Measurements from ENCODE around the gene ADAMTS1.

ADAMTS1 gene

DNA sequence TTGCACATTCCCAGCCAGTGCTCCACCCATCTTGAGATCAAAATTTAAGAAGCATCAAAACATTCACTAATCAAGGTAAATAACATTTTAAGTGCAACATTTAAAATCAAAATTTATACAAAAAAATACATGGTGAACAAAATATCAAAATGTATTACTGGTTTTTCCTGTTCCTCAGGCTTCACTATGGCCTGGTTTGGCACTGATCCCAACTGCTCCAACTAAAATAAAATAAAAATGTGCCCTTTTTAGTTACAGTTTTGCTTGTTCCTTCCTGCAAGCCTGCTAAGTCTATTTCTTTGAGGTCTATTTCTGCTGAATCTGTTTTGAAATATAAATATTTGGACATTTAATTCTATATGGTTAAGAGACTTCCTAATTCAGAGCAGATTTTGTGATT lies 54.9 kb downstream of the ADAMTS1 start:
- Histone ChIP-seq H3K9ac (ENCODE audit: low read depth, low read length, poor library complexity, severe bottlenecking) (no peak overlapping the region), H2AFZ (ENCODE audit: low read length) (no peak overlapping the region), H3K79me2 (ENCODE audit: insufficient read depth, low read length) (no peaks in the 10 kb centered on the region), H3K9me3 (ENCODE audit: insufficient read depth, low read depth, low read length) (no peaks in the 10 kb centered on the region), H3K36me3 (ENCODE audit: insufficient read depth, low read length) (no peaks in the 10 kb centered on the region), H3F3A (ENCODE audit: low read depth) (no peaks in the 10 kb centered on the region), H3K9me2 (replicated peaks; ENCODE audit: low read depth, low read length) (no peaks in the 10 kb centered on the region), H3K4me3 (ENCODE audit: low read length, poor library complexity, severe bottlenecking) (no peak overlapping the region), H3K4me2 (ENCODE audit: low read depth, low read length, poor library complexity, severe bottlenecking) (no peak overlapping the region), H3K27me3 (ENCODE audit: insufficient read depth, low read length, poor library complexity, severe bottlenecking) (no peaks in the 10 kb centered on the region), H3K4me1 (ENCODE audit: insufficient read depth, low read length, poor library complexity, severe bottlenecking) (no peaks in the 10 kb centered on the region), H4K20me1 (ENCODE audit: insufficient read depth, low read length, poor library complexity, severe bottlenecking) (no peaks in the 10 kb centered on the region)
- no peak for TF ChIP-seq EZH2phosphoT487 (IDR thresholded peaks at IDR 0.05; ENCODE audit: borderline replicate concordance)
- TF ChIP-seq, protein P1, sequence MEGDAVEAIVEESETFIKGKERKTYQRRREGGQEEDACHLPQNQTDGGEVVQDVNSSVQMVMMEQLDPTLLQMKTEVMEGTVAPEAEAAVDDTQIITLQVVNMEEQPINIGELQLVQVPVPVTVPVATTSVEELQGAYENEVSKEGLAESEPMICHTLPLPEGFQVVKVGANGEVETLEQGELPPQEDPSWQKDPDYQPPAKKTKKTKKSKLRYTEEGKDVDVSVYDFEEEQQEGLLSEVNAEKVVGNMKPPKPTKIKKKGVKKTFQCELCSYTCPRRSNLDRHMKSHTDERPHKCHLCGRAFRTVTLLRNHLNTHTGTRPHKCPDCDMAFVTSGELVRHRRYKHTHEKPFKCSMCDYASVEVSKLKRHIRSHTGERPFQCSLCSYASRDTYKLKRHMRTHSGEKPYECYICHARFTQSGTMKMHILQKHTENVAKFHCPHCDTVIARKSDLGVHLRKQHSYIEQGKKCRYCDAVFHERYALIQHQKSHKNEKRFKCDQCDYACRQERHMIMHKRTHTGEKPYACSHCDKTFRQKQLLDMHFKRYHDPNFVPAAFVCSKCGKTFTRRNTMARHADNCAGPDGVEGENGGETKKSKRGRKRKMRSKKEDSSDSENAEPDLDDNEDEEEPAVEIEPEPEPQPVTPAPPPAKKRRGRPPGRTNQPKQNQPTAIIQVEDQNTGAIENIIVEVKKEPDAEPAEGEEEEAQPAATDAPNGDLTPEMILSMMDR (conservative IDR thresholded peaks at IDR 0.05; ENCODE audit: low read length) = no peak

- Histone ChIP-seq H3F3A (ENCODE audit: low read depth) (no peaks in the 10 kb centered on the region), H3K4me1 (ENCODE audit: insufficient read depth, low read length, poor library complexity, severe bottlenecking) (no peaks in the 10 kb centered on the region), H3K27me3 (ENCODE audit: insufficient read depth, low read length, poor library complexity, severe bottlenecking) (no peaks in the 10 kb centered on the region), H3K4me2 (ENCODE audit: low read depth, low read length, poor library complexity, severe bottlenecking) (no peak overlapping the region), H2AFZ (ENCODE audit: low read length) (no peak overlapping the region), H3K36me3 (ENCODE audit: insufficient read depth, low read length) (no peaks in the 10 kb centered on the region), H3K9ac (ENCODE audit: low read depth, low read length, poor library complexity, severe bottlenecking) (no peak overlapping the region), H3K79me2 (ENCODE audit: insufficient read depth, low read length) (no peaks in the 10 kb centered on the region), H3K4me3 (ENCODE audit: low read length, poor library complexity, severe bottlenecking) (no peak overlapping the region), H4K20me1 (ENCODE audit: insufficient read depth, low read length, poor library complexity, severe bottlenecking) (no peaks in the 10 kb centered on the region), H3K9me2 (replicated peaks; ENCODE audit: low read depth, low read length) (no peaks in the 10 kb centered on the region), H3K9me3 (ENCODE audit: insufficient read depth, low read depth, low read length) (no peaks in the 10 kb centered on the region)
- TF ChIP-seq EZH2phosphoT487 (IDR thresholded peaks at IDR 0.05; ENCODE audit: borderline replicate concordance) = no peak
- TF ChIP-seq, protein P1 (conservative IDR thresholded peaks at IDR 0.05; ENCODE audit: low read length) = no peak
These were observed 56.4 kb downstream of the ADAMTS1 start for GRCh38 chr21:26788790-26789189.
